Measurements from ENCODE around the gene ITGB1BP2.
"Not testable (repeated sequence)": the region's sequence is repeated elsewhere in the genome, so short reads cannot be mapped to it uniquely, and the experiment has no call there.

- TF ChIP-seq CTCF, EZH2phosphoT487, EZH2 (IDR thresholded peaks at IDR 0.05): not testable (repeated sequence)
Observed at GRCh38 chrX:71349867-71350266, 48.3 kb downstream of the ITGB1BP2 start.
